Measurements from ENCODE around the gene BCO1. TPM values are rescaled to one million over a fixed set of nuclear protein-coding genes. Genes with fewer than 3 reads are reported as not detected.

The BCO1 gene
- total RNA-seq, 4 donors from 2014 or later: not detected

DNA sequence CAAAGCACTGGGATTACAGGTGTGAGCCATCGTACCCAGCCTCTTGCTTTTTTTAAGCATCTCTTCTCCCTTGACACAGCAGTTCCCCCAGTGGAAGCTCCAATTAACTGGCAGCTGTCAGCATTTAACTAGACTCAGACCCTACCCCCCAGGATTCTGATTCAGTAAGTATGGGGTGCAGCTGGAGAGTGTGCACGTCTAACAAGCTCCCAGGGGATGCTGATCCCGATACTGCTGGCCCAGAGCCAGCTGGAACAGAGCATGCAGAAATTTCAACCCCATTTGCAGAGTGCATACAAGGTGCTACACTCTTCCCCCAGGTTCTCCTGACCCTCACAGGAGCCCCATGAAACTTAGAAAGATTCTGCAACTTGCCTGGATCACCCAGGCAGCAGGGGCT, 27.7 kb upstream of the BCO1 start:
- no peak for ATAC-seq
- TF ChIP-seq, protein P1, sequence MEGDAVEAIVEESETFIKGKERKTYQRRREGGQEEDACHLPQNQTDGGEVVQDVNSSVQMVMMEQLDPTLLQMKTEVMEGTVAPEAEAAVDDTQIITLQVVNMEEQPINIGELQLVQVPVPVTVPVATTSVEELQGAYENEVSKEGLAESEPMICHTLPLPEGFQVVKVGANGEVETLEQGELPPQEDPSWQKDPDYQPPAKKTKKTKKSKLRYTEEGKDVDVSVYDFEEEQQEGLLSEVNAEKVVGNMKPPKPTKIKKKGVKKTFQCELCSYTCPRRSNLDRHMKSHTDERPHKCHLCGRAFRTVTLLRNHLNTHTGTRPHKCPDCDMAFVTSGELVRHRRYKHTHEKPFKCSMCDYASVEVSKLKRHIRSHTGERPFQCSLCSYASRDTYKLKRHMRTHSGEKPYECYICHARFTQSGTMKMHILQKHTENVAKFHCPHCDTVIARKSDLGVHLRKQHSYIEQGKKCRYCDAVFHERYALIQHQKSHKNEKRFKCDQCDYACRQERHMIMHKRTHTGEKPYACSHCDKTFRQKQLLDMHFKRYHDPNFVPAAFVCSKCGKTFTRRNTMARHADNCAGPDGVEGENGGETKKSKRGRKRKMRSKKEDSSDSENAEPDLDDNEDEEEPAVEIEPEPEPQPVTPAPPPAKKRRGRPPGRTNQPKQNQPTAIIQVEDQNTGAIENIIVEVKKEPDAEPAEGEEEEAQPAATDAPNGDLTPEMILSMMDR (IDR thresholded peaks at IDR 0.05 in 4 of 5, conservative IDR thresholded peaks at IDR 0.05 in 1 of 5): no peak
- TF ChIP-seq POLR2A (IDR thresholded peaks at IDR 0.05): no peak

DNA sequence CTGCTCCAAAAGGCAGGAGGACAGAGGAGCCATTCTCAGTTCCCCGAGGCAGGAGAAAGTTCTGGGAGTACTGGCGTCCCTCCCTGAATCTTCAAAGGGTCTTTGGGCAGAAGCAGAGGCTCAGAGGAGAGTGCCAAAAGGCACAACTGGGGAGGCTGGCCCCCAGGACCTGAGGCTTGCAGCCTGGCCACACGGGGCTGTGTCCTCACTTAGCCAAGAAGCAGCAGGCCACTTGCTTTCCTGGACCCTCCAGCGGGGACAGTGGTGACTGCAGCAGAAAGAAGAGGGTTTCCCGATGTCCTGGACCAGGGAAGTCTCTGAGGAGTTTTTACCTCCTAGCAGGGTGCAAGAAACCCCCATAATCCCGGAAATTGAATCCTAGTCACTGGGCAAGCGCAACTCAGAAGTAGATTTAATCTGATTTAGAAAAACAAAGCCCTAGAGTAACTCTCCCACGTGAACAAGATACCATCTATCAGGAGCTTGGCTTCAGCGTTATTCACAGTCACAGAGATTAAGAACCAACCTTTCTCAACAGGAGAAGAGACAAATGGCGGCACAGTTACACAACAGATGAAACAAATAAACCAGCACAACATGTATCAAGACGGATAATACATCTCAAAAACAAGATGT, 25.5 kb upstream of the BCO1 start:
- Histone ChIP-seq H3K36me3 (no peaks in the 10 kb centered on the region), H3K9me3 (no peaks in the 10 kb centered on the region), H3K27me3 (peaks cover 0 to 4% (median 0%) of the 10 kb centered on the region in 3 donors), H3K4me3 (no peak overlapping the region), H3K27ac (no peak overlapping the region), H3K4me1 (no peaks in the 10 kb centered on the region)
- TF ChIP-seq POLR2A (IDR thresholded peaks at IDR 0.05): no peak
- TF ChIP-seq, protein P1 (IDR thresholded peaks at IDR 0.05 in 4 of 5, conservative IDR thresholded peaks at IDR 0.05 in 1 of 5): no peak
- intact Hi-C loops (cut with DNase I; ENCODE audit: low total_unique reads): no loop called here
- no peak for ATAC-seq
- in situ Hi-C loops (cut with MboI; ENCODE audit: low sequenced_read_pairs in 4 of 4): loop anchor here in 1 of 4 donors (25.0 kb wide), 1 partner anchor 524 kb away; no protein-coding TSS in a partner anchor
- no peak for DNase-seq

More for the DNA sequence above, 27.7 kb upstream of the BCO1 start:
- H3K9me3 ChIP-seq: no peaks in the 10 kb centered on the region
- H3K36me3 ChIP-seq: no peaks in the 10 kb centered on the region
- DNase-seq: no peak
- H3K4me1 ChIP-seq: no peaks in the 10 kb centered on the region
- in situ Hi-C loops (cut with MboI; ENCODE audit: low sequenced_read_pairs in 4 of 4): loop anchor here in 1 of 4 donors (25.0 kb wide), 1 partner anchor 526 kb away; no protein-coding TSS in a partner anchor
- intact Hi-C loops (cut with DNase I; ENCODE audit: low total_unique reads): no loop called here
- H3K4me3 ChIP-seq: no peak overlapping the region
- peaks cover 0 to 4% (median 0%) of the 10 kb centered on the region in 3 donors for H3K27me3 ChIP-seq
- no peak overlapping the region for H3K27ac ChIP-seq

DNA sequence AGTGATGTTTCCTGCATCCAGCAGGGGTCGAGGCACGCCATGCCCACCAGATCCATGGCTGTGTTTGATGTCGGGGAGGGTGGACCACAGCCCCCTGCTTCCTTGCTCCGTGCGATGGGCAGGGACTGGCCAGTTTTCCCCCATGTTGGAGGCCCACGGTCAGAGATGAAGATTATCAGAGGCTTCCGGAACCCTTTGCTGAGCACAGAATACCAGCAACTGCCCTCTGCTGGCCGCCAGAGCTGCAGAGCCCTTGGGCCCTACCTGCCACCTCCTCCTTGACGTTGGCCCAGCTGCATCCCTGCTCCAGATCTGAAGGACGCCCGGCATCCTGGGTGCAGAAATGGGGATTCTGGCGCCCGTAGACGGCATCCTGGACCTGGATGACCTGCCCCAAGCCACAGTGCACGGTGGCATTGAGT, 23.7 kb upstream of the BCO1 start:
- intact Hi-C loops (cut with DNase I; ENCODE audit: low total_unique reads) (no loop called here), in situ Hi-C loops (cut with MboI; ENCODE audit: low sequenced_read_pairs in 4 of 4) (loop anchor here in 1 of 4 donors (25.0 kb wide), 1 partner anchor 523 kb away; no protein-coding TSS in a partner anchor)
- no peak for TF ChIP-seq POLR2A (IDR thresholded peaks at IDR 0.05)
- TF ChIP-seq, protein P1 (IDR thresholded peaks at IDR 0.05 in 4 of 5, conservative IDR thresholded peaks at IDR 0.05 in 1 of 5): no peak
- Histone ChIP-seq H3K9me3 (no peaks in the 10 kb centered on the region), H3K27me3 (peaks cover 0 to 4% (median 0%) of the 10 kb centered on the region in 3 donors), H3K4me1 (no peaks in the 10 kb centered on the region), H3K36me3 (no peaks in the 10 kb centered on the region), H3K27ac (no peak overlapping the region), H3K4me3 (no peak overlapping the region)
- ATAC-seq (no peak), DNase-seq (no peak)

DNA sequence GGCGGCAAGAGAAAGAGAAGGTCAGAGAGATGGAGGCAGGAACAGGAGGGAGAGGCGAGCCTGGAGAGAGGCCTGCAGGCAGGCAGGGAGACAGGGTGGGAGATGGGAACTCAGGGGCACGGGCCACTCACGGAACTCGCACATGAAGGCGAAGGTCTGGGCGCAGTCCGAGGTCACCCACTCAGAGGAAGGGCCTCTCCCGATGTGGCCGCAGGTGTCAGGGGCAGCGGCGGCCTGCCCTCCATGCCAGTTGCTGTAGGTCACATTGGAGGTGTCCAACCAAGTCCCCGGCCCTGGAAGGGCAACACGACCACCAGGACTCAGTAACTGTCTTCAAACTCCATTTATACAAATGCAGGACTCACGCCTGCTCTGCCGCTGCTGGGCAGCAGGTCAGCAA, 22.4 kb upstream of the BCO1 start:
- in situ Hi-C loops (cut with MboI; ENCODE audit: low sequenced_read_pairs in 4 of 4): loop anchor here in 1 of 4 donors (25.0 kb wide), 1 partner anchor 521 kb away; no protein-coding TSS in a partner anchor
- no peaks in the 10 kb centered on the region for H3K27me3 ChIP-seq
- H3K4me1 ChIP-seq: no peaks in the 10 kb centered on the region
- no peak overlapping the region for H3K4me3 ChIP-seq
- no peaks in the 10 kb centered on the region for H3K36me3 ChIP-seq
- DNase-seq: no peak
- no peak for ATAC-seq
- intact Hi-C loops (cut with DNase I; ENCODE audit: low total_unique reads): no loop called here
- H3K27ac ChIP-seq: no peak overlapping the region
- TF ChIP-seq, protein P1 (IDR thresholded peaks at IDR 0.05 in 4 of 5, conservative IDR thresholded peaks at IDR 0.05 in 1 of 5): no peak
- no peak for TF ChIP-seq POLR2A (IDR thresholded peaks at IDR 0.05)
- no peaks in the 10 kb centered on the region for H3K9me3 ChIP-seq

Data from gastrocnemius medialis (tissue), 4 donors.